CD4-positive, alpha-beta T cell (primary cell): ENCODE data around the gene POU2F1. TPM values are rescaled to one million over a fixed set of nuclear protein-coding genes. Genes with fewer than 3 reads are reported as not detected.

Experiments used
- ATAC-seq: fragments of 200-7000 bp; cut with Tn5 transposase; one replicate; pipeline ENCODE4 v1.10.0; 2022; ENCODE audit warnings: mild to moderate bottlenecking; ENCODE audit not compliant: poor library complexity
- CTCF ChIA-PET: fragments of 350-600 bp; sonication (Branson Sonifier 250); formaldehyde crosslinking; loops from one replicate; lab custom pipeline; 2021; ENCODE audit warnings: antibody characterized with exemption, inconsistent platforms; lab: Charles Lee
- POLR2A ChIA-PET: fragments of 350-600 bp; sonication (Branson Sonifier 250); formaldehyde crosslinking; loops from one replicate; lab custom pipeline; 2021; ENCODE audit warnings: antibody characterized with exemption, inconsistent platforms; lab: Charles Lee
- DNase-seq, 14 experiments: peaks; one replicate each; pipeline ENCODE4 v3.0.0-alpha.2; 2013 to 2020; ENCODE audit warnings: mixed read lengths in 2 of 14
- H3K27ac ChIP-seq, 2 donors: one replicate each; pipeline versions ENCODE4 v1.5.1 to v1.7.0; 2013; ENCODE audit warnings: low read length in 2 of 2, low read depth in 1 of 2, mild to moderate bottlenecking in 1 of 2
- H3K27me3 ChIP-seq, 2 experiments: 1 replicate in 1 of 2; 2 replicates in 1 of 2; pipeline versions ENCODE4 v1.6.1 to v1.7.0; 2013; ENCODE audit warnings: low read length in 2 of 2, control low read depth in 1 of 2, mild to moderate bottlenecking in 1 of 2, moderate library complexity in 1 of 2; ENCODE audit not compliant: insufficient read depth in 2 of 2, control insufficient read depth in 1 of 2
- H3K36me3 ChIP-seq: one replicate; pipeline ENCODE4 v1.6.1; 2013; ENCODE audit warnings: low read length, control low read depth; ENCODE audit not compliant: insufficient read depth
- H3K4me1 ChIP-seq: one replicate; pipeline ENCODE4 v1.6.1; 2013; ENCODE audit warnings: low read length, control low read depth; ENCODE audit not compliant: insufficient read depth
- H3K4me3 ChIP-seq: one replicate; pipeline ENCODE4 v1.5.1; 2013; ENCODE audit warnings: mild to moderate bottlenecking, low read length, moderate library complexity
- H3K9me3 ChIP-seq, 2 experiments: 1 replicate in 1 of 2; 2 replicates in 1 of 2; pipeline versions ENCODE4 v1.6.1 to v1.7.0; 2013; ENCODE audit warnings: low read length in 2 of 2, mild to moderate bottlenecking in 2 of 2, control low read depth in 1 of 2, moderate library complexity in 1 of 2; ENCODE audit not compliant: control insufficient read depth in 1 of 2, insufficient read depth in 1 of 2
- H3K27ac Mint-ChIP-seq: one replicate; pipeline ENCODE4 v1.8.0; 2020; ENCODE audit warnings: mixed read lengths
- H3K27me3 Mint-ChIP-seq: one replicate; pipeline ENCODE4 v1.8.0; 2021; ENCODE audit warnings: mixed read lengths
- H3K36me3 Mint-ChIP-seq: one replicate; pipeline ENCODE4 v1.8.0; 2021; ENCODE audit warnings: low read depth, mixed read lengths
- H3K4me1 Mint-ChIP-seq: one replicate; pipeline ENCODE4 v1.8.0; 2021; ENCODE audit warnings: low read depth, mixed read lengths
- H3K4me3 Mint-ChIP-seq: one replicate; pipeline ENCODE4 v1.8.0; 2020; ENCODE audit warnings: mild to moderate bottlenecking, mixed read lengths
- H3K9me3 Mint-ChIP-seq: one replicate; pipeline ENCODE4 v1.8.0; 2020; ENCODE audit warnings: mixed read lengths
- intact Hi-C, 2 experiments: fragments of 100-400 bp; cut with DNase I in 1 of 2; cut with micrococcal nuclease in 1 of 2; formaldehyde crosslinking; loops; one replicate each; pipeline versions ENCODE4 v1.15.1 to v1.9.0; 2023 to 2025; cut with DNase I, micrococcal nuclease
- total RNA-seq, 174 experiments: library from RNA in 2 of 174; stranded (reverse) in 2 of 174; gene quantifications; one replicate each; pipeline ENCODE4 v1.2.3 and lab custom pipeline; 2021 to 2026
- TF ChIP-seq, protein P1 (sequence below): fragments of 200-600 bp; IDR thresholded peaks from one replicate; pipeline ENCODE4 v1.8.0; 2022; ENCODE audit warnings: antibody characterized with exemption, mild to moderate bottlenecking

POU2F1 gene
- total RNA-seq, 2 experiments from 2014 or later, result 27.0 to 28.6 TPM

DNA sequence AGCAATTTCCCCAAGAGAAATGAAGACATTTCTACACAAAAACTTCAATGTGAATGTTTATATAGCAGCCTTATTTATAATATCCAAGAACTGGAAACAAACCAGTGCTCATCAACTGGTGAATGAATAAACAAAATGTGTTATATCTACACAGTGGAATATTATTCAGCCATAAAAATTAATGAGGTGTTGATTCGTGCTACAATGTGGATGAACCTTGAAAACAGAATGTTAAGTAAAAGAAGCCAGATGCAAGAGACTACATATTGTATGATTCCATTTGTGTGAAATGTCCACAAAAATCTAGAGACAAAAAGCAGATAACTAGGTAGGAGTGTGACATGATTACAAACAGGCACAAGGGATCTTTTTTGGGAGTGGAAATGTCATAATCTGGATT, 187.7 kb downstream of the POU2F1 start:
- Histone ChIP-seq H3K4me3 (no peak overlapping the region), H3K36me3 (peaks cover 18% of the 10 kb centered on the region), H3K27me3 (no peaks in the 10 kb centered on the region), H3K27ac (no peak overlapping the region), H3K4me1 (no peaks in the 10 kb centered on the region), H3K9me3 (no peaks in the 10 kb centered on the region)
- Mint-ChIP-seq H3K9me3 (no peaks in the 10 kb centered on the region), H3K27me3 (no peaks in the 10 kb centered on the region), H3K4me3 (no peak overlapping the region), H3K4me1 (no peaks in the 10 kb centered on the region), H3K27ac (no peak overlapping the region), H3K36me3 (peaks cover 77% of the 10 kb centered on the region)
- CTCF ChIA-PET, result interaction anchor here (0.6 to 2.1 kb wide), 3 partner anchors 20 to 141 kb away, joined by 3 to 12 read pairs (median 4); no protein-coding TSS in a partner anchor
- TF ChIP-seq, protein P1, sequence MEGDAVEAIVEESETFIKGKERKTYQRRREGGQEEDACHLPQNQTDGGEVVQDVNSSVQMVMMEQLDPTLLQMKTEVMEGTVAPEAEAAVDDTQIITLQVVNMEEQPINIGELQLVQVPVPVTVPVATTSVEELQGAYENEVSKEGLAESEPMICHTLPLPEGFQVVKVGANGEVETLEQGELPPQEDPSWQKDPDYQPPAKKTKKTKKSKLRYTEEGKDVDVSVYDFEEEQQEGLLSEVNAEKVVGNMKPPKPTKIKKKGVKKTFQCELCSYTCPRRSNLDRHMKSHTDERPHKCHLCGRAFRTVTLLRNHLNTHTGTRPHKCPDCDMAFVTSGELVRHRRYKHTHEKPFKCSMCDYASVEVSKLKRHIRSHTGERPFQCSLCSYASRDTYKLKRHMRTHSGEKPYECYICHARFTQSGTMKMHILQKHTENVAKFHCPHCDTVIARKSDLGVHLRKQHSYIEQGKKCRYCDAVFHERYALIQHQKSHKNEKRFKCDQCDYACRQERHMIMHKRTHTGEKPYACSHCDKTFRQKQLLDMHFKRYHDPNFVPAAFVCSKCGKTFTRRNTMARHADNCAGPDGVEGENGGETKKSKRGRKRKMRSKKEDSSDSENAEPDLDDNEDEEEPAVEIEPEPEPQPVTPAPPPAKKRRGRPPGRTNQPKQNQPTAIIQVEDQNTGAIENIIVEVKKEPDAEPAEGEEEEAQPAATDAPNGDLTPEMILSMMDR, result no peak
- DNase-seq, result no peak
- no peak for ATAC-seq
- POLR2A ChIA-PET, result no interaction called here
- intact Hi-C loops, result no loop called here

- ATAC-seq, result peak; percentile 54
- no peaks in the 10 kb centered on the region for H3K27me3 Mint-ChIP-seq
- H3K4me1 ChIP-seq, result no peaks in the 10 kb centered on the region
- H3K9me3 ChIP-seq, result no peaks in the 10 kb centered on the region
- H3K36me3 Mint-ChIP-seq, result peaks cover 77% of the 10 kb centered on the region
- intact Hi-C loops, result no loop called here
- peak in 1 of 14 experiments; percentile 37 for DNase-seq
- H3K4me3 Mint-ChIP-seq, result no peak overlapping the region
- no peak overlapping the region for H3K27ac Mint-ChIP-seq
- H3K4me1 Mint-ChIP-seq, result no peaks in the 10 kb centered on the region
- H3K9me3 Mint-ChIP-seq, result no peaks in the 10 kb centered on the region
- TF ChIP-seq, protein P1, result no peak
- CTCF ChIA-PET, result interaction anchor here (0.6 to 2.1 kb wide), 5 partner anchors 9 to 141 kb away, joined by 3 to 12 read pairs (median 3); no protein-coding TSS in a partner anchor
- no peak overlapping the region for H3K4me3 ChIP-seq
- POLR2A ChIA-PET, result interaction anchor here (0.8 kb wide), 1 partner anchor 20 kb away, joined by 3 read pairs; no protein-coding TSS in a partner anchor
- no peaks in the 10 kb centered on the region for H3K27me3 ChIP-seq
- H3K36me3 ChIP-seq, result peaks cover 20% of the 10 kb centered on the region
- H3K27ac ChIP-seq, result no peak overlapping the region
These were observed 188.5 kb downstream of the POU2F1 start for GRCh38 chr1:167409183-167409582.

DNA sequence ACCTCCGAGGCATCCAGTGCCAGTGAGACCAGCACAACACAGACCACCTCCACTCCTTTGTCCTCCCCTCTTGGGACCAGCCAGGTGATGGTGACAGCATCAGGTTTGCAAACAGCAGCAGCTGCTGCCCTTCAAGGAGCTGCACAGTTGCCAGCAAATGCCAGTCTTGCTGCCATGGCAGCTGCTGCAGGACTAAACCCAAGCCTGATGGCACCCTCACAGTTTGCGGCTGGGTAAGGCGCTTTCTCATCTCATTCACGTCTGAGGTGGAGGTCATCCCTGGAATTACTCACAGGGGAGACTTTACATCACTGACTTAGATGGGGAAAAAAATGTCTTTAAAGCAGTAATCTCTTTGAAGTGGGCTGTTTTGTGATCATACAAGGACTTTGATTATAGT, 191.4 kb downstream of the POU2F1 start:
- H3K27me3 Mint-ChIP-seq, result no peaks in the 10 kb centered on the region
- TF ChIP-seq, protein P1, result no peak

More for the DNA sequence above, 191.4 kb downstream of the POU2F1 start:
- intact Hi-C loops, result loop anchor here (10.0 kb wide), 2 partner anchors 57 to 147 kb away; no protein-coding TSS in a partner anchor
- no peak overlapping the region for H3K4me3 Mint-ChIP-seq
- H3K4me3 ChIP-seq, result no peak overlapping the region
- H3K27ac ChIP-seq, result no peak overlapping the region
- no peak overlapping the region for H3K27ac Mint-ChIP-seq
- no peaks in the 10 kb centered on the region for H3K9me3 ChIP-seq
- ATAC-seq, result no peak
- ChIA-PET CTCF (interaction anchor here (0.7 kb wide), 1 partner anchor 305 kb away, joined by 3 read pairs; no protein-coding TSS in a partner anchor), POLR2A (no interaction called here)
- H3K4me1 Mint-ChIP-seq, result peaks cover 8% of the 10 kb centered on the region
- no peak for DNase-seq
- H3K9me3 Mint-ChIP-seq, result no peaks in the 10 kb centered on the region
- H3K36me3 Mint-ChIP-seq, result peaks cover 79% of the 10 kb centered on the region
- H3K27me3 ChIP-seq, result no peaks in the 10 kb centered on the region
- no peaks in the 10 kb centered on the region for H3K4me1 ChIP-seq
- peaks cover 24% of the 10 kb centered on the region for H3K36me3 ChIP-seq
